ENCODE results near the gene ZBTB39.
"Not testable (repeated sequence)": the region's sequence is repeated elsewhere in the genome, so short reads cannot be mapped to it uniquely, and the experiment has no call there.

Gene ZBTB39

GRCh38 chr12:56963557-56963956, 42.8 kb downstream of the ZBTB39 start:
- H3K27ac Mint-ChIP-seq; H3K36me3 Mint-ChIP-seq (ENCODE audit: low read depth); H3K4me3 Mint-ChIP-seq; H3K4me1 Mint-ChIP-seq (ENCODE audit: low read depth); H3K9me3 Mint-ChIP-seq; DNase-seq (ENCODE audit: low spot score): not testable (repeated sequence)
- H3K27me3 Mint-ChIP-seq (ENCODE audit: low read depth), result peaks cover 12% of the 10 kb centered on the region

- not testable (repeated sequence) for H3K27ac Mint-ChIP-seq; H3K4me3 Mint-ChIP-seq; H3K27me3 Mint-ChIP-seq (ENCODE audit: low read depth); DNase-seq (ENCODE audit: low spot score); H3K36me3 Mint-ChIP-seq (ENCODE audit: low read depth); H3K9me3 Mint-ChIP-seq; H3K4me1 Mint-ChIP-seq (ENCODE audit: low read depth)
These were observed 44.1 kb downstream of the ZBTB39 start for GRCh38 chr12:56962247-56962646.

- H3K36me3 Mint-ChIP-seq (ENCODE audit: low read depth), result no peaks in the 10 kb centered on the region
These were observed 47.9 kb downstream of the ZBTB39 start for GRCh38 chr12:56958422-56958821.

GRCh38 chr12:56957229-56958052, 48.9 kb downstream of the ZBTB39 start, which contains the start of gene RDH16:
TSS of gene RDH16 (minus strand) at chr12:56957608. CDS start at chr12:56957462, 146 bp downstream.
- Mint-ChIP-seq H3K27ac (no peak within 1 kb of the TSS), H3K4me3 (no peak within 1 kb of the TSS), H3K36me3 (ENCODE audit: low read depth) (no peaks in the 10 kb centered on the region), H3K4me1 (ENCODE audit: low read depth) (no peaks in the 10 kb centered on the region), H3K27me3 (ENCODE audit: low read depth) (peaks cover 9% of the 10 kb centered on the region), H3K9me3 (no peaks in the 10 kb centered on the region)
- no peak for DNase-seq (ENCODE audit: low spot score)

More at GRCh38 chr12:56958422-56958821, 47.9 kb downstream of the ZBTB39 start:
- peaks cover 9% of the 10 kb centered on the region for H3K27me3 Mint-ChIP-seq (ENCODE audit: low read depth)
- H3K9me3 Mint-ChIP-seq, result no peaks in the 10 kb centered on the region
- H3K27ac Mint-ChIP-seq, result no peak overlapping the region
- no peak for DNase-seq (ENCODE audit: low spot score)
- no peaks in the 10 kb centered on the region for H3K4me1 Mint-ChIP-seq (ENCODE audit: low read depth)
- H3K4me3 Mint-ChIP-seq, result no peak overlapping the region

GRCh38 chr12:56955631-56956256, 50.6 kb downstream of the ZBTB39 start:
- Mint-ChIP-seq H3K4me3 (no peak overlapping the region), H3K4me1 (ENCODE audit: low read depth) (no peaks in the 10 kb centered on the region), H3K27me3 (ENCODE audit: low read depth) (peaks cover 4% of the 10 kb centered on the region), H3K9me3 (no peaks in the 10 kb centered on the region), H3K27ac (no peak overlapping the region), H3K36me3 (ENCODE audit: low read depth) (no peaks in the 10 kb centered on the region)
- no peak for DNase-seq (ENCODE audit: low spot score)

- Mint-ChIP-seq H3K27ac (no peak overlapping the region), H3K36me3 (ENCODE audit: low read depth) (no peaks in the 10 kb centered on the region), H3K27me3 (ENCODE audit: low read depth) (peaks cover 2% of the 10 kb centered on the region), H3K4me3 (no peak overlapping the region), H3K9me3 (no peaks in the 10 kb centered on the region), H3K4me1 (ENCODE audit: low read depth) (no peaks in the 10 kb centered on the region)
- no peak for DNase-seq (ENCODE audit: low spot score)
These were observed 51.4 kb downstream of the ZBTB39 start for GRCh38 chr12:56954958-56955355.

- H3K9me3 Mint-ChIP-seq, result no peaks in the 10 kb centered on the region
- no peak for DNase-seq (ENCODE audit: low spot score)
- peaks cover 2% of the 10 kb centered on the region for H3K27me3 Mint-ChIP-seq (ENCODE audit: low read depth)
- H3K27ac Mint-ChIP-seq, result no peak overlapping the region
- H3K36me3 Mint-ChIP-seq (ENCODE audit: low read depth), result no peaks in the 10 kb centered on the region
- H3K4me1 Mint-ChIP-seq (ENCODE audit: low read depth), result no peaks in the 10 kb centered on the region
- H3K4me3 Mint-ChIP-seq, result no peak overlapping the region
These were observed 52.0 kb downstream of the ZBTB39 start for GRCh38 chr12:56954057-56954957.

GRCh38 chr12:56953314-56953713, 53.0 kb downstream of the ZBTB39 start:
- H3K9me3 Mint-ChIP-seq, result no peaks in the 10 kb centered on the region
- DNase-seq (ENCODE audit: low spot score), result no peak
- H3K27ac Mint-ChIP-seq, result no peak overlapping the region
- H3K27me3 Mint-ChIP-seq (ENCODE audit: low read depth), result peaks cover 2% of the 10 kb centered on the region
- H3K4me1 Mint-ChIP-seq (ENCODE audit: low read depth), result no peaks in the 10 kb centered on the region
- H3K36me3 Mint-ChIP-seq (ENCODE audit: low read depth), result no peaks in the 10 kb centered on the region
- no peak overlapping the region for H3K4me3 Mint-ChIP-seq

GRCh38 chr12:56951582-56952339, 54.6 kb downstream of the ZBTB39 start:
- no peaks in the 10 kb centered on the region for H3K9me3 Mint-ChIP-seq
- no peak overlapping the region for H3K4me3 Mint-ChIP-seq
- DNase-seq (ENCODE audit: low spot score), result no peak
- peaks cover 5% of the 10 kb centered on the region for H3K27me3 Mint-ChIP-seq (ENCODE audit: low read depth)
- H3K27ac Mint-ChIP-seq, result no peak overlapping the region
- no peaks in the 10 kb centered on the region for H3K4me1 Mint-ChIP-seq (ENCODE audit: low read depth)
- no peaks in the 10 kb centered on the region for H3K36me3 Mint-ChIP-seq (ENCODE audit: low read depth)

GRCh38 chr12:56948881-56949280, 57.5 kb downstream of the ZBTB39 start:
- H3K9me3 Mint-ChIP-seq, result no peaks in the 10 kb centered on the region
- no peak for DNase-seq (ENCODE audit: low spot score)
- H3K27me3 Mint-ChIP-seq (ENCODE audit: low read depth), result peaks cover 29% of the 10 kb centered on the region
- H3K4me1 Mint-ChIP-seq (ENCODE audit: low read depth), result no peaks in the 10 kb centered on the region
- no peaks in the 10 kb centered on the region for H3K36me3 Mint-ChIP-seq (ENCODE audit: low read depth)
- no peak overlapping the region for H3K4me3 Mint-ChIP-seq
- H3K27ac Mint-ChIP-seq, result no peak overlapping the region
